NCI-H2081 (cell line): ENCODE measurements around the gene NTM.
"Not testable (repeated sequence)": the region's sequence is repeated elsewhere in the genome, so short reads cannot be mapped to it uniquely, and the experiment has no call there.

Experiments used
- DNase-seq, 2 experiments: peaks; one replicate each; lab custom pipeline; 2025; lab: John Stamatoyannopoulos, UW

NTM gene

DNA sequence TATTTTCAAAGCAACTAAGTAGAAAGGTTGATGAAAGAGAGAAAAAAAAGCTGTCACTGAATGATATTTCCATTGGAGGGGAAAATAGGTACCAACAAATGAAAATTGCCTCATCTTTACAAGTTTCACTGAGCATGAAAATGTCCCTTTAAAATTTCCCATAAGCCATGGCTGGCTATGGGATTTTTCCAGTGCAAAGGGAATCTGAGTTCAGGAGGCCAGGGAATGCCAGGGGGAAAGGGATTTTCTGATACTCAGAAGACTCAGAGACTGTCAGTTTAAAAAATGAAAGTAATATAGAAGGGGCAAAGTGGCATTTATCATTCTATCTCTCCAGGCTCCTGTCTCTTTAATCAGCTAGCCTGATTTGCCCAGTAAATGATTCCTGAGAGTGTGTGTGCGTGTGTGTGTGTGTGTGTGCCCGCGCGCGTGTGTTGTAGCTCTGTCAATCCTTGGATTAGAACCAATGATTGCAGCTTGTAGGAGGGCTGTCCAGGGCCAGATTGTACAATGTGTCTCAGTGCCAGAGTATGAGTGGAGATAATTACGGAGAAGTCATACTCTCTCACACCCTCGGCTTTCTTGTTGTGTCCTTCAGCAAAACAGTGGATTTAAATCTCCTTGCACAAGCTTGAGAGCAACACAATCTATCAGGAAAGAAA lies at the start of gene NTM:
TSS of gene NTM (plus strand) at position 526 of the 662 bp plus-strand sequence.
- DNase-seq: no peak

DNA sequence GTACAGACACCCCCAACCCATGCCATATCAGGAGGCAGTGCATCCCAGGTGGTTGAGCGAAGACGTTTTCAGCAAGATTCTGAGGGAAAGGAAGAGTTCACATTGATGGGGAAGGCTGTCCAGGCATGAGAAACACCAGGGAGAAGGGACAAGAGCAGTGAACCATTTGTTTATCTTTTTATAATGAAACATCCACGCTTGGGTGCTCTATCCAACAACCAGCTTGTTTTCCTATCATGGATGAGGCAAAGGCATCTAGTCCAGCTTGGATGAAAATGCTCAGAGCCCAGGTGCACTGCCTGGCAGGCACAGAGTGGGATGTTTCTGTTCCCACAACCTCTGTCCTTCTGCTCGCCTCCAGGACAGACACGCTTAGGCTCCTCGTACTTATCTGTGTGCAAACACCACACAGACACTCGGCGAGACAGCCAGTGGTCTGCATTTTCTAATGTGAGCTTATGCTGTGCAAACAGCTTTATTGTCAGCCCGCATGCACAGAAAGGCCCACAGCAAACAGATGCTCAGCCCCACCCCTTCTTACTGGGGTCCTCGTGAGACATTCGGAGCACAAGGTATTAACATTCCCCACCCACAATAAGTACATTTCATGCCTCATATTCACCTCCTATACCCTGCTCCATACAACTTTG lies 45.4 kb upstream of the NTM start:
- DNase-seq: no peak

DNA sequence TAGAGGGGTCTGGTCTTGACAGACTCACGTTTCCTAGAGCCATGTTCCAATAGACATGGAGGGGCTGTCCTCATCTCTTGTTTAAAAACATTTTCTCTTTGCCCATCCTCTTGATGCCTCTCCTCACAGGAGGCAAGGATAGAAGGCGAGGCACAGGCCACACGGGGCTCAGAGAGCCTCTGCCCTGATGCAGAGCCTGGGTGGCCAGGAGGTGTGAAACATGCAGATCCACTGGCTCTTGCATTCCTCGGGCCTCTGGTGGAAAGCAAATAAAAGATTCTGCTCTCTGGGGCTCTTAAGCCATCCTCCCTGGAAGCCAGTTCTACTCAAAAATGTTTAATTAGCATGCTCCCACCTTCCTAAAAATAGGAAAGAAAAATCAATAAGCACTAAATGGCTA lies 43.6 kb upstream of the NTM start:
- no peak for DNase-seq

DNA sequence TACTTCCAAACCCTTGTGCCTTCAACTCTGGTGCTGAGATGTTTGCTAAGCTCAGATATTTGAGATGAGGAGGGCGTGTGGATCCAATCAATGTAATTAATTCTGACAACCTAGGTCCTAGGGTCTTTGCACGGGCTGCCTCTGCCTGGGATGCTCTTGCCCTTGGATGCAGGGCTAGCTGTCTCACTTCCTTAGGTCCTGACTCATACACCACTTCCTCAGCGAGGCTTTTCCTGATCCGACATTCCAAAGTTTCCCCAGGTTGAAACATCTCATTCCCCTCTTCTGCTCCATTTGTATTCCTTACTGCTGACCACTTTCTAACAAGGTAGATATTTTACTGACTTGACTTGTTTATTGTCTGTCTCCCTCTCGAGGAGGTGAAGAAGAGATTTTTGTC lies 43.0 kb upstream of the NTM start:
- no peak for DNase-seq

DNA sequence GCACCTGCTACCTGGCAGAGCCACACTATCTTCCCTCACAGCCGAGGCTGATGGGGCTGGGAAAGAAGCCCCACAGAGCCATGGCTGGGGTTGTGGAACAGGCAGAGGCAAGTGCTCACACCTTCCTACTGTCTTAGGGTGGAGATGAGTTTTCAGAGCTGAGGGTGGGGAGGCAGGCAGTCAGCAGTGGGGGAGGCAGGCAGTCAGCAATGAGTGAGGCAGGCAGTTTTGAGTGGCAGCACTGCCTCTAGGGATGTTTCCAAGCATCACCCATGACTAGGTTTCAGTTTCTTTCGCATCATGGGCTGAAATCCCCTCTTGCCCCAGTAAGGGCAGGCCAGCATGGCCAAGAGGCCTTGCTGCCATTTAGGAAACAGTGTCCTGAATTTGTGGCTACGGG lies 41.6 kb upstream of the NTM start:
- no peak for DNase-seq

DNA sequence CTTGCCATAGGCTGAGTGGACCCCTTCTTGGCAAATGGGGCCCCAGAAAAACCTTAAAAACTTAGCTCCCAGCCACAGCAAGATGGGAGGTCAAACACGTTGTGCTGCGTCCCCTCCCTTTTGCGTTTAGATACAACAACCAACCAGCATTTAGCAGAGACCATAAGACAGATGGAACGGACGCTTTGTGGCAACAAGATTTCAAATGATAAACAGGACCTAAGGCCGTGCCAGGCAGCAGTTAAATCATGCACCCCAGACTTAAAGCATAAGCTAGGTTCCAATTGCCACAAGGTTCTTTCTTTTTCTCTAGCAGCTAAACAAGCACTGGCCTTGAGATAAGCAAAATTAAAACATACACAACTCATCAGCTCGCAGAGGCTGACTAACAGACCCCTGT lies 39.4 kb upstream of the NTM start:
- DNase-seq: no peak

DNA sequence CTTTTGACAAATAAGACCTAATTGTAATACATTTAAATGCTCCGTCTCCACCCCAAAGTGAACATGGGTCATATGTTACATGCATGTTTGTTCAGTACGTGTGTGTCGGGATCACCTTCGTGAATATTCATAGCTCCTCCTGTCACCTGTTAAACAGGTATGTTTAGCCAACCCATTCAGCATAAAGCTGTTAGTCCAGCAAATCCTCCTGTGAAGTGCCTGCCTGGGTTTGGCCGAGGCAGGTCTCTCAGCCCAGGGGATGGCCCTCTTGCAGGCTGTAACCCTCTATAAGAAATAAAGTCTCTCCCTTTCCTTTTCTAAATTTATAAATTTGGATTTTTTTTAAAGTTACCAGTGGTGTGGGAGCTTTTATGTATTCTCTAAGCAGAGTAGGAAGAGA lies 38.9 kb upstream of the NTM start:
- DNase-seq: no peak

DNA sequence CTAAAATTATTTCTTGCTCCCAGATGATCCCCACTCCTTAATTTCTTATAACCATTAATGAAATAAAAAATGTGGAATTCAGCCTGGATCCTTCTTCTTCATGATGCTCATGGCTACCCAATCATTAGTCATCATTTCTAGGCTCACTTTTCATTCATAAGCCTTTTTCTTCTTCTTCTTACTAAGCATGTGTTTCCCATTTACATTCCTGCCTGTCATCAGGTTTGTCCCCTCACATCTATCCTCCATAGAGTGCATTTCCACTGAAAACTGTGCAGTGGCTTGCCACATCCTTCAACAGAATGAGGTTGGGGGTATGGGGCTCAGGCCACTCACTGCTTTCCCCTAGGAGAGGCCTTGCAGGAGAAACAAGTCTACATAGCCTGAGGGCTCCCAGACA lies 35.8 kb upstream of the NTM start:
- no peak for DNase-seq

DNA sequence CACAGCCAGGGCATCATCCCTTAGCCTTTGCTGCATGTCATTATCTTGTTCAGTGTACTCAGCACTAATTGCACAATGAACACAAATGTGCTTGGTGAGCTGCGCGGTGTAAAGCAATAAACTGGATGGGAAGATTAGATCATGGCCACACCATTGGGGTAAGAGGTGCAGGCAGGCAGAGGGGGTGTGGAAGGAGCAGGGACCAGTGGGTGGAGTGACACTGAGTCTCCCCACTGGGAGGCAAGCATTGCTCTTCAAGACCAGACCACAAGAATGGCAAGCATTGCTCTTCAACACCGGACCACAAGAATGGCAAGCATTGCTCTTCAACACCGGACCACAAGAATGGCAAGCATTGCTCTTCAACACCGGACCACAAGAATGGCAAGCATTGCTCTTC lies 28.5 kb upstream of the NTM start:
- DNase-seq: not testable (repeated sequence)

DNA sequence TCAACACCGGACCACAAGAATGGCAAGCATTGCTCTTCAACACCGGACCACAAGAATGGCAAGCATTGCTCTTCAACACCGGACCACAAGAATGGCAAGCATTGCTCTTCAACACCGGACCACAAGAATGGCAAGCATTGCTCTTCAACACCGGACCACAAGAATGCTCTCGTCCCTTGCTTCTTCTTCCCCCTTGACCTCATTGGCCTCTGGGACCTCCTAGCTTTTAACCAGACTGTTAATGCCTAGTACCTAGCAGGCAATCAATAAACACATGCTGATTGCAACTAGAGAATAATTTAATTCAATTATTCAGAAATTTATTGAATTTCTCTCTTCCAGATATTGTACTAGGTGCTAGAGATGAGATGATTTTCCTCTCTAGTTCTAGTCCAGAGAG lies 28.0 kb upstream of the NTM start:
- DNase-seq: not testable (repeated sequence)

DNA sequence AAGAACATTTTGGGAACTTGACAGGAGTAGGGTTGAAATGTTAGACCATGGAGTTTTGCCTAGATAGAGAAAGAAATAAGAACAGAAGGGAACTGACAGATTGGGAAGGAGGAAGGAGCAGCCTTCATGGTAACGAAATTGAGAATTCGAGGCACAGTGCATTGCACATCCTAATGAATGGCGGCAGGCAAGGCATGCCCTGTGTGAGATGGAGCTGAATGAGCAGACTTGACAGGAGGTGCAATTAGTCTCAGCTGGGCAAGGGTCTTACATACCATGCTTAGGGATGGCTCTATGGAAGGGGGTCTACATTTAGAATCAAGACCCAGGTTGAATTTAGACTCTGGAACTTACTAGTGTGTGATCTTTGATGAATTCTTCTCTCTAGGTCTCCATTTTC lies 25.0 kb upstream of the NTM start:
- no peak for DNase-seq

DNA sequence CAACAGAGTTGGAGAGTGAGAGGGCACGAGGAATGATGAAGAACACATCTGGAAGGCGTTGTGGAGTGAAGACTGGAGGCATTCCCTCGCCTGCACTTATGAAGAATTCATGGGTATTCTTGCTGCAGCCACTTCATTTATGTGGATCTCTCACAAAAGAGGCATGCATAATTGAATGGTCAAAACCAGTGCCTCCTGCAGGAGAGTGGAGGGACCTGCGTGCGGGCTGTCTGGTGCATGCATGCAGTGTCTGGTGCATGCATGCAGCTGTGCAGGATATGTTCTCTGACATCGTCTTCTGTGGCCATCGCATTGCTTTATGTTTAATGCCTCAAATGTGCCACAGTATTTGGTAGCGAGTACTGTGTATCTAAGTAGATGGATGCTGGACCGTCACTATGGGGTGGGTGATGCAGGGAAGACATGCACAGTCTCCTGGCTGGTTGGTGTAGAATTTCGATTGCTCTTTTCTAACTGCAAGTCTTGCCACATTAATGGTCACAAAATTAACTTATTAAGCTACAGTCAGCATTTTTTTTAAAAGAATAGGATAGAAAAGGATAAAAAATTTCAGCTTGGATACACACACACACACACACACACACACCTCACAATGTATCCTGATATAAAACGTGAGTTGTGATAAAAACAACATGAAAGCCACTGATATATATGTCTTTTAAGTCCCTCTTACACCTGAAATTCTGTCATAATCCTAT lies 20.9 kb upstream of the NTM start:
- DNase-seq: no peak

DNA sequence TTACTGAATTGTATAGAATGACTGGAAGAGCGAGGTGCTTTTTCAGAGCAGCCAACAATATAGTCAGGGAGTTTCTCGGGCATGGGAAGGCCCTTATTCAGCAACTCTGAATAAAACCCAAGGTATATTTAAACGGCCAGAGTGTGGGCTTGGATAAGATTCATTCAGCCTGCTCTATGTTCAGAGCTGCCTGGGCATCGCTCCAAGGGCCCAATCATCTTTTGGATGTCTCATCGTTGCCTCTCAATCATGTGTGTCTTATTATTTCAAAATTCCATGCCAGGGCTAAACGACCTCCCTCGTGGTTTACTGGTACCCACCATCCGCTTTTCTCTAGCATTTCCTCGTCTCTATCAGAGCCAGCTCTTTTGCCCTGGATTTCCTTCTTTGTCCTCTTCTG lies 19.5 kb upstream of the NTM start:
- no peak for DNase-seq

DNA sequence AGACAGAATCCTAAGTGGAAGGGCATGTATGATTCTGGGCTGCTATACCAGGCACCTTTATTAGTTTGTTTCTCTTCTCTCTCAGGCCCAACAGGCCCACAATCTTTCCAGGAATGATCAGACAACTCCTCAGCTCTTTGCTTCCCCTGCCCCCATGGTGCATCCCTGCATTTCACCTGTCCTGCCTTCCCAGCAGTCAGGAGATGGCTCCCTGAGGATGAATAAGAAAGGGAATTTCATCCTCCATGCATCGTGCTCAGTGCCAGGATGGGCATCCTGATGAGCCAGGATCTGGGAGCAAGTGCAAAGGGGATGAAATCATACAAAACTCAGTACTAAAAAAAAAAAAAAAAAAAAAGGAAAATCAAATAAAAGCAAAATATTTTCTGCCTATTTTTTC lies 18.6 kb upstream of the NTM start:
- no peak for DNase-seq

DNA sequence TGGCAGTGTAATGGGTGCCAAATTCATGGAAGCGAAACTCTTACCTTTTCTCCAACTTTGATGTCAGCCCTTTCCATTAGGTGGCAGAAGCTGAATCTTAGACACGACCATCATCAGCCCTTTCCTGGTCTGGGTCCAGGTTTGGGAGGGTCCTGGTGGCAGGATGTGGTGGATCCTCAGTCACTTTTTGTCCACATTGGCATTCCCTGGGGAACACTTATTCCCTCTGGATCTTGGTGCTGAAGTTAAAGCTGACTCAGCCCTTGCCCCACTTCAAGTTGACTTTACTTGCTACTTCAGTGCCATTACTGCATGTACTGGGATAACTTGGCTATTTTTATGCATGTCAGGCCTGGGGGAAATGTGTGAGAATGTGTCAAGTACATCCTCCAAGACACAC lies 16.6 kb upstream of the NTM start:
- no peak for DNase-seq

DNA sequence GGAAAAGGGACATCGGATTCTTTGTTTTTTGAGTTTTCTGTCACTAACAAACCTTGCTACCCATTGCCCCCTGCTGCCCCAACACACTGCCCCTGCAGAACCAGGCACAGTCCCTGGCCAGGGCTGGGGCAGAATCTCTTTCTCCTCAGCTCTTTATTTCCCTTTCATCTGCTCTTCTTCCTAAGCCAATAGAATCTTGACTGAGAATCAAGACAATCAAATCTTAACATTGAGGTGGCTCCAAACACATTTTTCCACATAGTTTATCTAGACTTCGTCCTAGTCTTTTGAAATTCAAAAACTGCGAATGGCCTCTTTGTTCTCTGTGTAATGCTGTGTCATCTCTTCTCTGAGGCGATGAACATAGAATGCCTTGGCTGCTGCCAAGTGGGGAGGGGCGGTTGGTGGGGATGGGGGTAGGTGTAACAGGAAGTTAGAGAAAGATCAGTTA lies 16.1 kb upstream of the NTM start:
- no peak for DNase-seq

DNA sequence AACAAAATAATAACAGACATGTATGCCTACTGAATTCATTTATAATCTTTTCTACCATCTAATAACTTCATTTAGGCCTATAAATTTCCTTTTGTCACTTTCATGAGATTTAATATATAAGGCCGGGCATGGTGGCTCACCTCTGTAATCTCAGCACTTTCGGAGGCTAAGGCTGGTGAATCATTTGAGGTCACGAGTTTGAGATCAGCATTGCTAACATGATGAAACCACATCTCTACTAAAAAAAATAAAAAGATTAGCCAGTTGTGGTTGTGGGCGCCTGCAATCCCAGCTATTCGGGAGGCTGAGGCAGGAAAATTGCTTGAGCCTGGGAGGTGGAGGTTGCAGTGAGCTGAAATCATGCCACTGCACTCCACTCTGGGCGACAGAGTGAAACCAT lies 14.2 kb upstream of the NTM start:
- no peak for DNase-seq

DNA sequence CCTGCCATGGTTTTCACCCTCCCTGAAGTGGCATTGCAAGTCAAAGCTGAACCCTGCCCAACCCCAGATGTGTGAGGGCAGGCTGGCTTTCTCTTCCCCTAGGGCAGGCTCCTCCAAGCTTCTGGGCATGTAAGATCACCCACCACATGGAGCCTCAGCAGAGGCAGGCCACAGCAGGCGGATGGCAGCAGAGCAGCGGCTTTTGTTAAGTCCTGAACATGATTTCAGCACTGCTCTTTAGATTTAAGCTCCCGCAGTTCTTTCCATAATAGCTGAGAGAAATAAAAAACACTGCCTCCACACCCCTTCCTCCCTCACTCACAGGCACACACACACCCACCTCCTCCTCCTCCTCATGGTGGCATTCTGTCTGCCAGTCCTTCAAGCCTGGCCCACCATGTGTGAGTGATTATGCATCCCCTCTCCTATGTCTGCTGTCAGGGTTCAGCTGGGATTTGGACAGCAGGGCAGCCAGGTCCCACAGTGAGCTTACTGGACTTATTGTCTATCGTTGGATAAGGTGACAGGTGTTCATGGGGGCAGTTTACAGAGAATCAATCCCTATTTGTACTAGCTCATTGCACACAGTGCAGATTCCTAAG lies 5.0 kb upstream of the NTM start:
- DNase-seq: no peak

DNA sequence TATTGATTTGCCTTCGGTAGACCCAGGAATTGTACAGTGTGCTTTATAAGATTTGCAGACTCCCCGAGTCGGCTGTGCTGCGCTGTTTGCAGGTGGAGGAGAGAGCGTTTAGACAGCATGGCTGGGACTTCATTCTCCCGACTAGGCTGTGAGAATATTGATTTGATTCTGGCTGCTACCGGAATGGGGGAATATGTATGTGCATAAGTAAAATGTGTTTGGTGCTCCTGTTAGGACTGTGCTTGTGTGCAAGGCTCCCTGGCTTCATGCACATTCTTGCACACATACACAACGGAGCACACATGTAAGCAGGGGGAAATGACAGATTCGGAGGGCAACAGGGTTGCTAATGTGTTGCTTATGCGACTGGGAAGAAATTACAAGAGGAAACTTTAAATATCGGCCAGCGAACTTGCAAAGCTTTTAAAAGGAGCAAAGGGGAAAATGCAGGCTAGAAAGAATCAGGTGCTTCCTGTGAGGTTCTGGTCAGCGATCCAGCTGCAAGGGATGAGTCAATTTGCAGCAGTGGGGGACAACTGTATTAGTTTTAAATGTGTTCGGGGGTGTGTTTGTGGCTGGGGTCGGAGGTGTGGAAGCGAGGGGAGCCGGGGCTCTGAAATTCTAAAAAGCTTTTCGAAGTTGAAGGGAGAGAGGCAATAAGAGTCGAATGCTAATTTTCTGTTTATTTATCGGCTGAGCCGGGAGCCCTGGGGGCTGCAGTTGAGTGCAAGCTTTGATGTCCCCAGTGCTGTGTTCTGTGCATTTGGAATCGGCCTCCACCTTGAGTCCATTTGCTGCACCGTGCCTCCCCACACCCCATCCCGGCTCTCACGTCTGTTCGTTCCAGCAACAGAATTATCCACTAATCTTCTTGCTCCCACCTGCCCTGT lies 731 bp downstream of the NTM start:
- DNase-seq: no peak

DNA sequence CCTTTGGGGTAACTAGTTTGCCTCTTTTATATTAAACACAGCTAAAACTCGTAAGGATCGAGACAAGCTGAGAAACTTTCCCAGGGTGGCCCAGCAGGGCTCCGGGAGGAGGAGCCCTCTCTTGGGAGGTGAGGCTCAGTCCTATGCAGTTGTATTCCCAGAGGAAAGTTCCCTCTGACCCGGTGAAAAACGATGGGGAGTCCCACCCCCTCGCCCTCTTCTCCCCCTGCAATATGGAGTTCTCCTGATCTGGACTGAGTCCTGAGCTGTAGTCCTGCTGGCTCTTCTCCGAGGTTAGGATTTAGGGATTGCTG lies 1.3 kb downstream of the NTM start:
- no peak for DNase-seq

DNA sequence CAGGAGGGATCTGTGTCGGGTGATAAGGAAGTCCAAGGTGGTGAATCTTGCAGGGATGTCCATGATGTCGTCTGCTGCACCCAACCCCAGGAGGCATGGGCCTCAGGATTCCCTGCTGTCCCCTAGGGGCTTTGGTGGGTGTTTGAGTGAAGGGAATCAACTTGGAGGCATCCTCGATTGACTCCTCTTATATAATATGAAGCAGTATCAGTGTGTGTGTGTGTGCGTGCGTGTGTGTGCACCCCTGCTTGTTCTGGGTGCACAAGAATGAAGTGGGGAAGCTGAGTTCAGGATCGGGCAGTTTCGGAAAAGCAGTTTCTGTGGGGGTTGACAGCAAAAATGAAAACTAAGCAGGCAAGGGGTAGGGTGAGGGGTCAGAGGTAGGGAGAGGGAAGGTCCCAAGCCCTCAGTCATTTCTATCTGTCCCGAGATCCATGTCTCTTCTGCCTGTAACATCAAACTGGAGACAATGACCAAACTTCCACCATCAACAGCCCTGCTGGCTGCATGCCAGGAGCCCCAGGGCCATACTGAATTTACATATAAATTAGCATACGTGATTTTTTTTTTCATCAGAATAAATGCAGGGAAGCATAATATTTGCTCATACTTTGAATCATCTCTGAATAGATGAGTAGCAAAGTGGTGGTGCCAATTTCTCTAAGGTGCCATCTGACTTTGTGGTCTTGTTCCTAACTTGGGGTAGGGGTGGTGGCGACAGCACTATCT lies 2.0 kb downstream of the NTM start:
- DNase-seq: no peak
